Activated T-cell treated with anti-CD3 and anti-CD28 coated beads, Interleukin-2, amount 50 U/mL, for 72 hours (primary cell): ENCODE measurements around the gene GSTO2. TPM values are rescaled to one million over a fixed set of nuclear protein-coding genes. Genes with fewer than 3 reads are reported as not detected.

Source experiments
- ATAC-seq, 2 donors: fragments of 150-1000 bp; cut with Tn5 transposase; replicated peaks in 1 of 2; 2 replicates each; pipeline ENCODE4 v1.10.0; 2021; ENCODE audit warnings: moderate library complexity in 2 of 2, mild to moderate bottlenecking in 1 of 2
- DNase-seq, 2 donors: peaks; one replicate each; pipeline ENCODE4 v3.0.0; 2021 to 2022; ENCODE audit warnings: mixed read lengths in 1 of 2
- H3K27ac Mint-ChIP-seq: one replicate; pipeline ENCODE4 v1.8.0; 2022; ENCODE audit warnings: mild to moderate bottlenecking, moderate library complexity, mixed read lengths
- H3K27me3 Mint-ChIP-seq: one replicate; pipeline ENCODE4 v1.8.0; 2022; ENCODE audit warnings: low read depth, mixed read lengths
- H3K36me3 Mint-ChIP-seq, 2 donors: one replicate each; pipeline ENCODE4 v1.8.0; 2022; ENCODE audit warnings: mixed read lengths in 2 of 2, mild to moderate bottlenecking in 1 of 2; ENCODE audit not compliant: insufficient read depth in 2 of 2
- H3K4me1 Mint-ChIP-seq: one replicate; pipeline ENCODE4 v1.8.0; 2022; ENCODE audit warnings: low read depth, mixed read lengths
- H3K4me3 Mint-ChIP-seq, 2 donors: one replicate each; pipeline ENCODE4 v1.8.0; 2022; ENCODE audit warnings: mild to moderate bottlenecking in 2 of 2, mixed read lengths in 2 of 2, moderate library complexity in 2 of 2
- H3K9me3 Mint-ChIP-seq, 2 donors: one replicate each; pipeline ENCODE4 v1.8.0; 2022; ENCODE audit warnings: mixed read lengths in 2 of 2
- total RNA-seq, 2 donors: library from RNA; stranded (reverse); gene quantifications; one replicate each; pipeline ENCODE4 v1.2.3, GENCODE V29; 2022

The GSTO2 gene
- total RNA-seq, 2 donors from 2014 or later, result 6.8 to 9.5 TPM

GRCh38 chr10:104329735-104330134 lies 60.8 kb downstream of the GSTO2 start:
- Mint-ChIP-seq H3K9me3 (no peaks in the 10 kb centered on the region), H3K4me1 (peaks cover 99% of the 10 kb centered on the region), H3K27ac (peak overlapping the region; percentile 79), H3K27me3 (no peaks in the 10 kb centered on the region), H3K4me3 (peak overlapping the region; percentile 84 to 86), H3K36me3 (peaks cover 3 to 5% of the 10 kb centered on the region in 2 donors)
- peak in 1 of 2 donors; percentile 12 for ATAC-seq
- no peak for DNase-seq

- H3K27me3 Mint-ChIP-seq, result no peaks in the 10 kb centered on the region
- peaks cover 99% of the 10 kb centered on the region for H3K4me1 Mint-ChIP-seq
- peaks cover 2 to 3% of the 10 kb centered on the region in 2 donors for H3K36me3 Mint-ChIP-seq
- H3K4me3 Mint-ChIP-seq, result peak overlapping the region; percentile 84 to 86
- H3K27ac Mint-ChIP-seq, result peak overlapping the region; percentile 3
- no peak for DNase-seq
- H3K9me3 Mint-ChIP-seq, result no peaks in the 10 kb centered on the region
- ATAC-seq, result no peak
These were observed 61.5 kb downstream of the GSTO2 start for GRCh38 chr10:104330168-104331110.

DNA sequence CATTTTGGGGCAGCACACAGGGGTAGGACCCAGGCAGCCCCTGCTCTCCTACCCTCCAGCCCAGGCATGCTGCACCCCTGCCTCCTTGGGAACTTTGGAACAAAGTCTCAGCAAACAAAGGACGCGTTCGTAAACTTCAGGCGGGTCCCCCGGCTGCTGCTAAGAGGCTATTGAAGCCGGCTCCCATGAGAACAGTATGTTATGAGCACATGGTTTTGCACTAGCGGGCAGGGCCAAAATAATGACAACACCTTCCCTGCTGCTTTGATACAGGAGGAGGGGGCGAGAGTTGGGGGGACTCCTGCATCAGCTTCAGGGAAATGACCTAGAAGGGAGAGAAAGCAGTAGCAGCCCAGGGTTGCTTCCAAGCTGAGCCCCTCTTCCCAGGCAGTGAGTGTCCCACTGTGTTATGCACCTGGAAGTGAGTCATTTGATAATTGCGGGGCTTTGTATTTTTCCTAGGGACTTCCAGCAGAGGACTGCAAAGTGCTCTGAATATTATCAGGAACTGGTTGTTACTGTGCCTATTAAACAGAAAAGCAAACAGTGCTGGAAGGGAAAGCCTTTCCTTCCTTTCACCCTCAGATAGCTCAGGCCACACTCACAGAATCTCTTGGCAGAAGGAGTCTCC lies 62.3 kb downstream of the GSTO2 start:
- Mint-ChIP-seq H3K36me3 (peaks cover 2 to 3% of the 10 kb centered on the region in 2 donors), H3K27me3 (no peaks in the 10 kb centered on the region), H3K4me3 (no peak overlapping the region), H3K27ac (no peak overlapping the region), H3K9me3 (no peaks in the 10 kb centered on the region), H3K4me1 (peaks cover 99% of the 10 kb centered on the region)
- no peak for ATAC-seq
- no peak for DNase-seq

DNA sequence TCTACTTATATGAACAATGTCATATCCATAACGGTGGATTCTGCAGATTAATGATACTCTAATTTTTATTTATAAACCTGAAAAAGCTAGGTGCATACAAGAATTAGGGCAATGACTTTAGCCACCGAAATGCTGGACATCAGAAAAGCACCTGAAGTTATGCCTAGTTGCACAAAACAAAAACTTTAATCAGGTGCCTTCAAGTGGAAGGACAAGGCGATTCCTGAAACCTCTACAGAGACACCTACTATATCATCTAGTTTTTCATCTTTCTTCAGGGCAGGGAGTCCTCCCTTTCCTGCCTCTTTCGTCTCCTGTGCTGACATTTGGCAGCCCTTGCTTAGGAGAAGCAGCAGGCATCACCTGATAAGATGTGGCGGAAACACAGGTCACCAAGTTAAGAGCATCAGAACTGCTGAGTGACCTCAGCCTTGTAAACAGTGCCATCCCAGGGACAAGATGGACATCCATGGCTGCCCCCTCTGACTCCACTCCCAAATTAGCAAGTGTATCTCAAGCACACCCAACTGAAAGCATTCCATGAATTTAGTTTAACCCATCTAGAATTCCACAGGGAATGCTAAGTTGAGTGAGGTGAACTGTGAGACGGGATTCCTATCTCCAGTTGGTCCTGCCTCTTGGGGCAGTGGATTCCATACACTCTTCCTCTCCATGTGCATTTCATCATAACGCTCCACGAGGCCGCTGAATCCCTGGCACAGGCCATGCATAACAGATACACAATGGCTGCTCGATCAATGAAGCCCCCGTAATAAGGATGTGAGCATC lies 63.5 kb downstream of the GSTO2 start:
- Mint-ChIP-seq H3K4me3 (peak overlapping the region; percentile 41 to 70), H3K27ac (no peak overlapping the region), H3K9me3 (no peaks in the 10 kb centered on the region), H3K27me3 (no peaks in the 10 kb centered on the region), H3K4me1 (peaks cover 95% of the 10 kb centered on the region), H3K36me3 (peaks cover 8 to 9% of the 10 kb centered on the region in 2 donors)
- ATAC-seq (no peak), DNase-seq (no peak)

GRCh38 chr10:104333032-104333727 lies 64.2 kb downstream of the GSTO2 start:
- Mint-ChIP-seq H3K27ac (peak overlapping the region; percentile 56), H3K27me3 (no peaks in the 10 kb centered on the region), H3K9me3 (no peaks in the 10 kb centered on the region), H3K36me3 (peaks cover 9 to 10% of the 10 kb centered on the region in 2 donors), H3K4me1 (peaks cover 88% of the 10 kb centered on the region), H3K4me3 (peak overlapping the region; percentile 41 to 70)
- peak; percentile 50 to 59 for DNase-seq
- ATAC-seq, result no peak

GRCh38 chr10:104333728-104334373 lies 64.9 kb downstream of the GSTO2 start:
- peaks cover 9 to 11% of the 10 kb centered on the region in 2 donors for H3K36me3 Mint-ChIP-seq
- H3K27me3 Mint-ChIP-seq, result no peaks in the 10 kb centered on the region
- peak overlapping the region; percentile 41 to 70 for H3K4me3 Mint-ChIP-seq
- H3K9me3 Mint-ChIP-seq, result no peaks in the 10 kb centered on the region
- no peak for DNase-seq
- peaks cover 81% of the 10 kb centered on the region for H3K4me1 Mint-ChIP-seq
- ATAC-seq, result no peak
- peak overlapping the region; percentile 56 for H3K27ac Mint-ChIP-seq

DNA sequence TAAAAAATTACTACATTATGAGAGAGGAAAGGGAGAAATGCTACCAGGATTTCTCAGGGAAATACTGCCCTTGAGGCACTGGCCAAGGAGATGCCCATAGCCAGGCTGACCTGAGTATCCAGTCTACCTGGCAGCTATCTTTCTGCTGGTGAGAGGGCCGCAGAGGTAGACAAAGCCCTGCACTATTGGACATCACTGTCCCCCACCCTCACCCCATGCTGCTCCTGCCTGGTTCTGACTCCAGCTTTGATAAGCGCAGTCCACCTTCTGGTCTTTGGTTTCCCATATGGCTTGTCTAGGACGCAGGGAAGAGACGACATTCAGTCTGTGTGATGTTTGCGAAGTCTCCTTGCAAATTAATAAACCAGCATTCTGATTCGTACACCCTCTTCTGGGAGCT lies 65.6 kb downstream of the GSTO2 start:
- peaks cover 9 to 11% of the 10 kb centered on the region in 2 donors for H3K36me3 Mint-ChIP-seq
- peak overlapping the region; percentile 87 for H3K27ac Mint-ChIP-seq
- peak overlapping the region; percentile 92 to 96 for H3K4me3 Mint-ChIP-seq
- no peaks in the 10 kb centered on the region for H3K9me3 Mint-ChIP-seq
- H3K4me1 Mint-ChIP-seq, result peaks cover 81% of the 10 kb centered on the region
- H3K27me3 Mint-ChIP-seq, result no peaks in the 10 kb centered on the region
- ATAC-seq (no peak), DNase-seq (no peak)

DNA sequence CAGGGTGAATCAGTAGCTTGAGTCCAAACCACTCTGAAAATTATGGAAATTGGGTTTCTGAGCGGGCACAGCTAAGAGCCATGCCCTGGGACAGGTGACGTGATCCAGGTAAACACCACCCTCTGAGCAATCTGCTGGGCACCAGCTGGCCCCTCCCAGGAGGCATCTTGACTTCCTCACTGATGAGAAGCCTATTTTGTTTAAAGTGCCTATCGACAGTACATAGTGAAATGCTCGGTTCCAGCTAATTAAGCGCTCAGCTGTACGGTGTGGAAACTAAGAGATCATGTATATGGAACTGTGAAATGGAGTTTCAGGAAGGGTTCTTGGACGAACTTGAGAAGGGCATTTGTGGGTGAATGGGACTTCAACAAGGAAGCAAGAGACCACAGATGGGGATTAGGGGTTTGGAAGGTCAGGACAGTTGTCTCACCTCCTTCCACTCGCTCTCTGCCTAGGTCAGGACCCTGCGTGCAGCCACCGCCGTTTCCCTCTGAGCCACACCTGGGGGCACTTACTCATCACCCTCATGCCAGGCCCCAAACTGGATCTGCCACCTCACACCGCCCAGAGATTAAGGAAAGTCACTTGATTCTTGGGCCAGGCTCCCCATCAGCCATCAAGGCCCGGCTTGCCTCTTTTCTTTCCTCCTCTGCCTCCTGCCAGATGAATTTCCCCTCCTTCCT lies 66.1 kb downstream of the GSTO2 start:
- no peak for DNase-seq
- H3K27ac Mint-ChIP-seq, result peak overlapping the region; percentile 87
- H3K4me3 Mint-ChIP-seq, result peak overlapping the region; percentile 92 to 96
- peaks cover under 1% of the 10 kb centered on the region for H3K27me3 Mint-ChIP-seq
- peaks cover 81% of the 10 kb centered on the region for H3K4me1 Mint-ChIP-seq
- no peaks in the 10 kb centered on the region for H3K9me3 Mint-ChIP-seq
- peaks cover 9 to 11% of the 10 kb centered on the region in 2 donors for H3K36me3 Mint-ChIP-seq
- ATAC-seq, result no peak

GRCh38 chr10:104336821-104337467 lies 68.0 kb downstream of the GSTO2 start:
- Mint-ChIP-seq H3K4me1 (peaks cover 67% of the 10 kb centered on the region), H3K4me3 (peak overlapping the region; percentile 92 to 96), H3K27me3 (peaks cover 5% of the 10 kb centered on the region), H3K36me3 (peaks cover 9 to 11% of the 10 kb centered on the region in 2 donors), H3K9me3 (no peaks in the 10 kb centered on the region), H3K27ac (peak overlapping the region; percentile 80)
- ATAC-seq, result no peak
- no peak for DNase-seq

- Mint-ChIP-seq H3K9me3 (no peaks in the 10 kb centered on the region), H3K4me3 (peak overlapping the region; percentile 92 to 96), H3K27ac (peak overlapping the region; percentile 80), H3K27me3 (peaks cover 5% of the 10 kb centered on the region), H3K4me1 (peaks cover 61% of the 10 kb centered on the region), H3K36me3 (peaks cover 9 to 11% of the 10 kb centered on the region in 2 donors)
- ATAC-seq (peak; percentile 39 to 48), DNase-seq (peak in 1 of 2 donors; percentile 52)
These were observed 68.6 kb downstream of the GSTO2 start for GRCh38 chr10:104337521-104337984.
